ENCODE measurements around the gene ZNF778.

ZNF778 gene

GRCh38 chr16:89217388-89218191 lies at the start of gene ZNF778:
Gene ZNF778 (plus strand): TSS chr16:89217703. CDS start chr16:89221128, 3,425 bp downstream.
- no peak for FAIRE-seq

- FAIRE-seq = no peak
These were observed 48.9 kb upstream of the ZNF778 start for GRCh38 chr16:89168381-89169189.

- FAIRE-seq = no peak
These were observed 47.7 kb upstream of the ZNF778 start for GRCh38 chr16:89169778-89170177.

- no peak for FAIRE-seq
These were observed 46.9 kb upstream of the ZNF778 start for GRCh38 chr16:89170346-89171215.

- FAIRE-seq = peak; percentile 23
These were observed 46.0 kb upstream of the ZNF778 start, which contains the start of gene CDH15 for GRCh38 chr16:89171216-89172170. Gene CDH15 (plus strand): TSS chr16:89171748. CDS start chr16:89171832, 84 bp downstream.

GRCh38 chr16:89172171-89172527 lies 45.4 kb upstream of the ZNF778 start:
- no peak for FAIRE-seq

GRCh38 chr16:89172528-89173173 lies 44.9 kb upstream of the ZNF778 start:
- no peak for FAIRE-seq

- FAIRE-seq = no peak
These were observed 44.2 kb upstream of the ZNF778 start for GRCh38 chr16:89173174-89173921.

- no peak for FAIRE-seq
These were observed 43.3 kb upstream of the ZNF778 start for GRCh38 chr16:89174055-89174827.

GRCh38 chr16:89174877-89175276 lies 42.6 kb upstream of the ZNF778 start:
- no peak for FAIRE-seq

GRCh38 chr16:89175280-89176146 lies 42.0 kb upstream of the ZNF778 start:
- FAIRE-seq = no peak

- FAIRE-seq = no peak
These were observed 41.3 kb upstream of the ZNF778 start for GRCh38 chr16:89176147-89176690.

GRCh38 chr16:89176717-89177116 lies 40.8 kb upstream of the ZNF778 start:
- FAIRE-seq = no peak

GRCh38 chr16:89177501-89177900 lies 40.0 kb upstream of the ZNF778 start:
- FAIRE-seq = no peak

- no peak for FAIRE-seq
These were observed 38.9 kb upstream of the ZNF778 start for GRCh38 chr16:89178453-89179147.

GRCh38 chr16:89179148-89179484 lies 38.4 kb upstream of the ZNF778 start:
- no peak for FAIRE-seq

GRCh38 chr16:89179656-89180315 lies 37.7 kb upstream of the ZNF778 start:
- FAIRE-seq = no peak
